HFFc6 (cell line): ENCODE measurements around the gene TRIM23. TPM values are rescaled to one million over a fixed set of nuclear protein-coding genes. Genes with fewer than 3 reads are reported as not detected.

ENCODE experiments used
- DNase-seq: peaks from one replicate; pipeline ENCODE4 v3.0.0-alpha.2; 2018
- H3K27ac Mint-ChIP-seq: 2 replicates; pipeline ENCODE4 v1.8.0; 2020; ENCODE audit warnings: mild to moderate bottlenecking, mixed read lengths
- H3K27me3 Mint-ChIP-seq: 2 replicates; pipeline ENCODE4 v1.8.0; 2021; ENCODE audit warnings: mild to moderate bottlenecking, moderate library complexity, mixed read lengths; ENCODE audit not compliant: insufficient read depth
- H3K36me3 Mint-ChIP-seq: 2 replicates; pipeline ENCODE4 v1.8.0; 2021; ENCODE audit warnings: low read depth, mixed read lengths
- H3K4me1 Mint-ChIP-seq: 2 replicates; pipeline ENCODE4 v1.8.0; 2020; ENCODE audit warnings: low read depth, mixed read lengths
- H3K4me3 Mint-ChIP-seq: 2 replicates; pipeline ENCODE4 v1.8.0; 2020; ENCODE audit warnings: mild to moderate bottlenecking, moderate library complexity, mixed read lengths
- H3K9me3 Mint-ChIP-seq: 2 replicates; pipeline ENCODE4 v1.8.0; 2020; ENCODE audit warnings: mild to moderate bottlenecking, mixed read lengths
- CTCF ChIP-seq: fragments of 200-600 bp; sonication (generic); IDR thresholded peaks from 2 replicates; pipeline ENCODE4 v1.5.0; 2021; ENCODE audit warnings: antibody characterized with exemption, mild to moderate bottlenecking
- total RNA-seq, 6 experiments: library from RNA; stranded (reverse); fragmentation: NEBNext Ultra II Directional; extraction: Animal tissue kit (Norgen Biotek cat#: 25700); gene quantifications; 2 replicates in 1 of 6; 3 replicates in 5 of 6; pipeline ENCODE4 v1.2.3, GENCODE V29; 2021

TRIM23 gene
- total RNA-seq, 6 experiments from 2014 or later, result 13.1 to 18.0 (median 15.9) TPM

- 0 out of 2 replicates have a peak overlapping the region, but pooled peaks have one; percentile 6 for H3K27ac Mint-ChIP-seq
- H3K4me3 Mint-ChIP-seq, result no peak overlapping the region
- peaks cover 2% of the 10 kb centered on the region; the same call in 1 of the 2 replicates for H3K27me3 Mint-ChIP-seq
Measured at GRCh38 chr5:65553941-65554340, 70.2 kb downstream of the TRIM23 start.

GRCh38 chr5:65548281-65548680, 75.9 kb downstream of the TRIM23 start:
- Mint-ChIP-seq H3K4me3 (no peak overlapping the region), H3K36me3 (peaks cover 24% of the 10 kb centered on the region), H3K27me3 (no peaks in the 10 kb centered on the region), H3K4me1 (no peaks in the 10 kb centered on the region), H3K27ac (no peak overlapping the region), H3K9me3 (no peaks in the 10 kb centered on the region)
- no peak for DNase-seq
- TF ChIP-seq CTCF, result no peak

More at GRCh38 chr5:65553941-65554340, 70.2 kb downstream of the TRIM23 start:
- peaks cover 29% of the 10 kb centered on the region for H3K4me1 Mint-ChIP-seq
- H3K36me3 Mint-ChIP-seq, result peaks cover 12% of the 10 kb centered on the region
- no peak for DNase-seq
- H3K9me3 Mint-ChIP-seq, result no peaks in the 10 kb centered on the region
- TF ChIP-seq CTCF, result no peak

GRCh38 chr5:65546141-65546540, 78.0 kb downstream of the TRIM23 start:
- TF ChIP-seq CTCF, result no peak
- DNase-seq, result no peak
- Mint-ChIP-seq H3K9me3 (no peaks in the 10 kb centered on the region), H3K4me1 (no peaks in the 10 kb centered on the region), H3K4me3 (no peak overlapping the region), H3K36me3 (peaks cover 28% of the 10 kb centered on the region), H3K27ac (no peak overlapping the region), H3K27me3 (no peaks in the 10 kb centered on the region)

- H3K27ac Mint-ChIP-seq, result no peak overlapping the region
- DNase-seq, result no peak
- no peaks in the 10 kb centered on the region for H3K4me1 Mint-ChIP-seq
- H3K4me3 Mint-ChIP-seq, result no peak overlapping the region
- TF ChIP-seq CTCF, result no peak
- no peaks in the 10 kb centered on the region for H3K9me3 Mint-ChIP-seq
- H3K27me3 Mint-ChIP-seq, result no peaks in the 10 kb centered on the region
- H3K36me3 Mint-ChIP-seq, result peaks cover 32% of the 10 kb centered on the region
Measured at GRCh38 chr5:65544473-65544872, 79.7 kb downstream of the TRIM23 start.

- DNase-seq, result no peak
- Mint-ChIP-seq H3K27ac (no peak overlapping the region), H3K9me3 (no peaks in the 10 kb centered on the region), H3K27me3 (no peaks in the 10 kb centered on the region), H3K4me3 (no peak overlapping the region), H3K36me3 (peaks cover 18% of the 10 kb centered on the region; the same call in 1 of the 2 replicates), H3K4me1 (no peaks in the 10 kb centered on the region)
- TF ChIP-seq CTCF, result no peak
Measured at GRCh38 chr5:65539827-65540226, 84.3 kb downstream of the TRIM23 start.

Other genes starting within 250 kb of the TRIM23 start
- gene ADAMTS6, start 142.4 kb downstream of the TRIM23 start, total RNA-seq, result 10 to 100 TPM; 23.1 to 29.9 (median 28.3) TPM
- 10 to 100 TPM; 12.0 to 24.0 (median 19.4) TPM for gene CENPK, start 61.2 kb downstream of the TRIM23 start, total RNA-seq
- 10 to 100 TPM; 17.1 to 24.0 (median 22.1) TPM for gene PPWD1, start 61.0 kb downstream of the TRIM23 start, total RNA-seq
- 1 to 10 TPM; 1.2 to 2.0 (median 1.4) TPM for gene SHLD3, start 694 bp upstream of the TRIM23 start, total RNA-seq
- gene TRAPPC13, start 694 bp upstream of the TRIM23 start, total RNA-seq, result 10 to 100 TPM; 15.3 to 20.8 (median 19.4) TPM
- gene SGTB, start 97.8 kb upstream of the TRIM23 start, total RNA-seq, result 10 to 100 TPM; 25.7 to 32.7 (median 30.1) TPM
- gene NLN, start 97.9 kb upstream of the TRIM23 start, total RNA-seq, result 10 to 100 TPM; 47.9 to 62.0 (median 57.1) TPM